K562 treated with DMSO at 1 percent for 12 hours (cell line): Measurements from ENCODE around the gene OR5B2. TPM values are rescaled to one million over a fixed set of nuclear protein-coding genes. Genes with fewer than 3 reads are reported as not detected.

Experiments
- total RNA-seq: library from RNA; unstranded; fragments of 300-600 nt; gene quantifications from 2 replicates; pipeline ENCODE4 v1.2.3, GENCODE V29; 2022; ENCODE audit not compliant: insufficient read depth

Gene OR5B2
- not detected in 2 replicates for total RNA-seq

DNA sequence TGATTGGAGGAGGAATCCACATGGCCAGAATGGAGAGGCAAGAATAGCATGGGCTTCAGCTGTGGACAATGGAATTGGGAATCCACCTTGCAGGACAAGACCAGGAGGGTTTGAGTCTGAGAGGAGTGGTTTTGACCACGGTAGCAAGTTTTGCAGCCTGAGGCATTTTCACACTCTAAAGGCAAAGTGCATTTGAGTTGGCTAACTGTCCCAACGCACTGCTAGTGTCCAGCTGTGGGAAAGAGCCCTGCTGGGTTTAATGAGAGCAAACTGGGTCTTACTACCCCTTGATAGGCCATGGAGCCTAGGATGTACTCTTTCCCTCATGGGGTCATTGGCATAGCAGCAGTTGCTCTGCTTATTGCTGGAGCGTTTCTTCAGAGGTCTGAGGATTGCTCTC lies at the start of gene OR5B2:
Gene OR5B2 (minus strand): TSS at position 101 of the 400 bp plus-strand sequence. CDS start 4,860 bp downstream, outside the sequence.

DNA sequence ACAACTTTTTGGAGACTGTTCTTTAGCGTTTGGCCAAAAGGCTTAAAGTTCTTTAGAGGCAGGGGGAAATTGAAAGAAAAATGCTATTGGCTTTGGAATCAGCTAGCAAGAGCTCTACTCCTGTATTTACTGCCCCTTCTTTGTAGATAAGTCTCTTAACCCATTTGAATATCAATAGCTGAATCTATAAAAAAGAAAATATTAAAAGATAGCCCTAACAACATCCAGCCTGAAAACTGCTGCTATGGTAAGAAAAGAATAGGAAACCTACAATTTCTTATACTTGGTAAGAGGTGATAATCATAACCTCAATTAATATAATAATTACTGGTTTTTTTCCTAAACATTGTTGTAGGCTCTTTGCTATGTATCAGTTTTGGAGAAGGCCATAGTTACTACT lies 14.2 kb upstream of the OR5B2 start, which contains the start of gene OR5B12:
Gene OR5B12 (minus strand): TSS at position 101 of the 400 bp plus-strand sequence. CDS start 2,085 bp downstream, outside the sequence.

GRCh38 chr11:58406774-58407173 lies 21.1 kb downstream of the OR5B2 start, which contains the start of gene OR5B3:
TSS of gene OR5B3 (minus strand) at chr11:58406874. CDS start at chr11:58403409, 3,465 bp downstream.

Other genes starting within 250 kb of the OR5B2 start
- not detected in 2 replicates for gene OR9Q2, start 239.1 kb downstream of the OR5B2 start, total RNA-seq
- not detected in 2 replicates for gene OR1S2, start 224.0 kb downstream of the OR5B2 start, total RNA-seq
- gene OR1S1, start 215.4 kb downstream of the OR5B2 start, total RNA-seq, result not detected in 2 replicates
- not detected in 2 replicates for gene OR10Q1, start 199.2 kb downstream of the OR5B2 start, total RNA-seq
- not detected in 2 replicates for gene OR10W1, start 159.9 kb downstream of the OR5B2 start, total RNA-seq
- gene OR5B17, start 69.1 kb downstream of the OR5B2 start, total RNA-seq, result not detected in 2 replicates
- gene OR5B3, start 21.2 kb downstream of the OR5B2 start, total RNA-seq, result not detected in 2 replicates
- not detected in 2 replicates for gene OR5B12, start 14.1 kb upstream of the OR5B2 start, total RNA-seq
- not detected in 2 replicates for gene OR5B21, start 80.0 kb upstream of the OR5B2 start, total RNA-seq
- 2.0 and 4.3 TPM in 2 replicates for gene LPXN, start 147.7 kb upstream of the OR5B2 start, total RNA-seq
- 11.1 and 32.8 TPM in 2 replicates for gene ZFP91, start 150.9 kb upstream of the OR5B2 start, total RNA-seq
- gene CNTF, start 194.5 kb upstream of the OR5B2 start, total RNA-seq, result 1.8 TPM in 1 of 2 replicates, not detected in the other